CD4-positive, alpha-beta T cell (primary cell): ENCODE data around the gene CHM. TPM values are rescaled to one million over a fixed set of nuclear protein-coding genes. Genes with fewer than 3 reads are reported as not detected.
A peak's percentile ranks its signal among the peaks of the same experiment; 100 is the strongest.

ENCODE experiments used
- ATAC-seq: fragments of 200-7000 bp; cut with Tn5 transposase; one replicate; pipeline ENCODE4 v1.10.0; 2022; ENCODE audit warnings: mild to moderate bottlenecking; ENCODE audit not compliant: poor library complexity
- CTCF ChIA-PET: fragments of 350-600 bp; sonication (Branson Sonifier 250); formaldehyde crosslinking; loops from one replicate; lab custom pipeline; 2021; ENCODE audit warnings: antibody characterized with exemption, inconsistent platforms; lab: Charles Lee
- POLR2A ChIA-PET: fragments of 350-600 bp; sonication (Branson Sonifier 250); formaldehyde crosslinking; loops from one replicate; lab custom pipeline; 2021; ENCODE audit warnings: antibody characterized with exemption, inconsistent platforms; lab: Charles Lee
- DNase-seq, 14 experiments: peaks; one replicate each; pipeline ENCODE4 v3.0.0-alpha.2; 2013 to 2020; ENCODE audit warnings: mixed read lengths in 2 of 14
- H3K27ac ChIP-seq, 2 donors: one replicate each; pipeline versions ENCODE4 v1.5.1 to v1.7.0; 2013; ENCODE audit warnings: low read length in 2 of 2, low read depth in 1 of 2, mild to moderate bottlenecking in 1 of 2
- H3K27me3 ChIP-seq, 2 experiments: 1 replicate in 1 of 2; 2 replicates in 1 of 2; pipeline versions ENCODE4 v1.6.1 to v1.7.0; 2013; ENCODE audit warnings: low read length in 2 of 2, control low read depth in 1 of 2, mild to moderate bottlenecking in 1 of 2, moderate library complexity in 1 of 2; ENCODE audit not compliant: insufficient read depth in 2 of 2, control insufficient read depth in 1 of 2
- H3K36me3 ChIP-seq: one replicate; pipeline ENCODE4 v1.6.1; 2013; ENCODE audit warnings: low read length, control low read depth; ENCODE audit not compliant: insufficient read depth
- H3K4me1 ChIP-seq: one replicate; pipeline ENCODE4 v1.6.1; 2013; ENCODE audit warnings: low read length, control low read depth; ENCODE audit not compliant: insufficient read depth
- H3K4me3 ChIP-seq: one replicate; pipeline ENCODE4 v1.5.1; 2013; ENCODE audit warnings: mild to moderate bottlenecking, low read length, moderate library complexity
- H3K9me3 ChIP-seq, 2 experiments: 1 replicate in 1 of 2; 2 replicates in 1 of 2; pipeline versions ENCODE4 v1.6.1 to v1.7.0; 2013; ENCODE audit warnings: low read length in 2 of 2, mild to moderate bottlenecking in 2 of 2, control low read depth in 1 of 2, moderate library complexity in 1 of 2; ENCODE audit not compliant: control insufficient read depth in 1 of 2, insufficient read depth in 1 of 2
- H3K27ac Mint-ChIP-seq: one replicate; pipeline ENCODE4 v1.8.0; 2020; ENCODE audit warnings: mixed read lengths
- H3K27me3 Mint-ChIP-seq: one replicate; pipeline ENCODE4 v1.8.0; 2021; ENCODE audit warnings: mixed read lengths
- H3K36me3 Mint-ChIP-seq: one replicate; pipeline ENCODE4 v1.8.0; 2021; ENCODE audit warnings: low read depth, mixed read lengths
- H3K4me1 Mint-ChIP-seq: one replicate; pipeline ENCODE4 v1.8.0; 2021; ENCODE audit warnings: low read depth, mixed read lengths
- H3K4me3 Mint-ChIP-seq: one replicate; pipeline ENCODE4 v1.8.0; 2020; ENCODE audit warnings: mild to moderate bottlenecking, mixed read lengths
- H3K9me3 Mint-ChIP-seq: one replicate; pipeline ENCODE4 v1.8.0; 2020; ENCODE audit warnings: mixed read lengths
- intact Hi-C, 2 experiments: fragments of 100-400 bp; cut with DNase I in 1 of 2; cut with micrococcal nuclease in 1 of 2; formaldehyde crosslinking; loops; one replicate each; pipeline versions ENCODE4 v1.15.1 to v1.9.0; 2023 to 2025; cut with DNase I, micrococcal nuclease
- microRNA-seq: library from miRNA; unstranded; fragments of <30 nt; microRNA quantifications from one replicate; pipeline ENCODE4 v1.2.0, GENCODE V29; 2021; ENCODE audit warnings: borderline microRNAs expressed, borderline replicate concordance
- total RNA-seq, 174 experiments: library from RNA in 2 of 174; stranded (reverse) in 2 of 174; gene quantifications; one replicate each; pipeline ENCODE4 v1.2.3 and lab custom pipeline; 2021 to 2026
- TF ChIP-seq, protein P1 (sequence below): fragments of 200-600 bp; IDR thresholded peaks from one replicate; pipeline ENCODE4 v1.8.0; 2022; ENCODE audit warnings: antibody characterized with exemption, mild to moderate bottlenecking

The CHM gene
- total RNA-seq, 2 experiments from 2014 or later, result 5.1 to 6.3 TPM

DNA sequence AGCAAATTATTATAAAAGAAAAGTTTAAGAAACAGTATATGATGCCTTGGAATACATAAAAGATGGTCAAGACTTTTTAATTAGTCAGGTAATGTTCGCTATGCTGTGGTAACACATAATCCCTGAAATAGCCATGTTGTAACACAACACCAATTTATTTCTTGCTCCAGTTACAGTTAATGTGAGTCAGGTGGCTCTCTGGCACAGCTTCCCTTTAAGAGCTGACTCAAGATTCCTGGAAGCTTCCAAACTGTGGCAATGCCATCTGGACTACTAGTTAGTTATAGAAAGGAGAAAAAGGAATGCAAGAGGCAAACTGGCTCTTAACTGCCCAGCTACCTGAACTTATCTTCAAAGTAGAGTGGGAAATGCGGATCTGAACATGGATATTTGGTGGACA lies 210.5 kb downstream of the CHM start:
- intact Hi-C loops, result no loop called here
- no peaks in the 10 kb centered on the region for H3K36me3 Mint-ChIP-seq
- ChIA-PET POLR2A (no interaction called here), CTCF (no interaction called here)
- TF ChIP-seq, protein P1, sequence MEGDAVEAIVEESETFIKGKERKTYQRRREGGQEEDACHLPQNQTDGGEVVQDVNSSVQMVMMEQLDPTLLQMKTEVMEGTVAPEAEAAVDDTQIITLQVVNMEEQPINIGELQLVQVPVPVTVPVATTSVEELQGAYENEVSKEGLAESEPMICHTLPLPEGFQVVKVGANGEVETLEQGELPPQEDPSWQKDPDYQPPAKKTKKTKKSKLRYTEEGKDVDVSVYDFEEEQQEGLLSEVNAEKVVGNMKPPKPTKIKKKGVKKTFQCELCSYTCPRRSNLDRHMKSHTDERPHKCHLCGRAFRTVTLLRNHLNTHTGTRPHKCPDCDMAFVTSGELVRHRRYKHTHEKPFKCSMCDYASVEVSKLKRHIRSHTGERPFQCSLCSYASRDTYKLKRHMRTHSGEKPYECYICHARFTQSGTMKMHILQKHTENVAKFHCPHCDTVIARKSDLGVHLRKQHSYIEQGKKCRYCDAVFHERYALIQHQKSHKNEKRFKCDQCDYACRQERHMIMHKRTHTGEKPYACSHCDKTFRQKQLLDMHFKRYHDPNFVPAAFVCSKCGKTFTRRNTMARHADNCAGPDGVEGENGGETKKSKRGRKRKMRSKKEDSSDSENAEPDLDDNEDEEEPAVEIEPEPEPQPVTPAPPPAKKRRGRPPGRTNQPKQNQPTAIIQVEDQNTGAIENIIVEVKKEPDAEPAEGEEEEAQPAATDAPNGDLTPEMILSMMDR, result no peak
- no peak for DNase-seq
- H3K27ac Mint-ChIP-seq, result no peak overlapping the region
- no peaks in the 10 kb centered on the region for H3K9me3 Mint-ChIP-seq
- H3K27ac ChIP-seq, result no peak overlapping the region
- ATAC-seq, result no peak
- H3K4me1 ChIP-seq, result no peaks in the 10 kb centered on the region
- H3K4me1 Mint-ChIP-seq, result no peaks in the 10 kb centered on the region
- H3K27me3 Mint-ChIP-seq, result no peaks in the 10 kb centered on the region
- no peaks in the 10 kb centered on the region for H3K36me3 ChIP-seq
- H3K4me3 ChIP-seq, result no peak overlapping the region
- H3K4me3 Mint-ChIP-seq, result no peak overlapping the region
- H3K9me3 ChIP-seq, result peaks cover 0 to 8% of the 10 kb centered on the region in 2 experiments
- H3K27me3 ChIP-seq, result no peaks in the 10 kb centered on the region

DNA sequence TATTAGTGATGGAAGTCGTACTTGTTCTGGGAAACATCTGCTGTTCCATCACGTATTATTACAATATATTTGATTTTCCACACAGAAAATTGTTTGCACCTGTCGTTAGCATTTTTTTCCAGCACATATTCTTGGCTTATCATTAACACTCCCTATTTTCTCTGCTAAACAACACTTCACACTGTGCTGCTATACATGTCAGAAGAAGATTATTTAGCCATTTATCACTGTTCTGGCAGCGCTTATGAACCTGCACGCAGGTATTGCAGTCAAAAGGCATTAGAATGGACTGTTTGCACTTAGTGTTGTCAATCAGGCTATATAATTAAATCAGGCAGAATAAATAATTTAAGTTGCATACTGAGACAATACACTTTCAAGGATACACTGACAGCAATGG lies 218.6 kb downstream of the CHM start:
- Histone ChIP-seq H3K9me3 (no peaks in the 10 kb centered on the region), H3K4me1 (no peaks in the 10 kb centered on the region), H3K4me3 (no peak overlapping the region), H3K27me3 (no peaks in the 10 kb centered on the region), H3K27ac (no peak overlapping the region), H3K36me3 (no peaks in the 10 kb centered on the region)
- no peak overlapping the region for H3K27ac Mint-ChIP-seq
- no peaks in the 10 kb centered on the region for H3K36me3 Mint-ChIP-seq
- CTCF ChIA-PET, result no interaction called here
- POLR2A ChIA-PET, result no interaction called here
- TF ChIP-seq, protein P1, result no peak
- intact Hi-C loops, result no loop called here
- no peaks in the 10 kb centered on the region for H3K27me3 Mint-ChIP-seq
- no peak overlapping the region for H3K4me3 Mint-ChIP-seq
- DNase-seq (no peak), ATAC-seq (no peak)
- H3K9me3 Mint-ChIP-seq, result no peaks in the 10 kb centered on the region
- no peaks in the 10 kb centered on the region for H3K4me1 Mint-ChIP-seq

DNA sequence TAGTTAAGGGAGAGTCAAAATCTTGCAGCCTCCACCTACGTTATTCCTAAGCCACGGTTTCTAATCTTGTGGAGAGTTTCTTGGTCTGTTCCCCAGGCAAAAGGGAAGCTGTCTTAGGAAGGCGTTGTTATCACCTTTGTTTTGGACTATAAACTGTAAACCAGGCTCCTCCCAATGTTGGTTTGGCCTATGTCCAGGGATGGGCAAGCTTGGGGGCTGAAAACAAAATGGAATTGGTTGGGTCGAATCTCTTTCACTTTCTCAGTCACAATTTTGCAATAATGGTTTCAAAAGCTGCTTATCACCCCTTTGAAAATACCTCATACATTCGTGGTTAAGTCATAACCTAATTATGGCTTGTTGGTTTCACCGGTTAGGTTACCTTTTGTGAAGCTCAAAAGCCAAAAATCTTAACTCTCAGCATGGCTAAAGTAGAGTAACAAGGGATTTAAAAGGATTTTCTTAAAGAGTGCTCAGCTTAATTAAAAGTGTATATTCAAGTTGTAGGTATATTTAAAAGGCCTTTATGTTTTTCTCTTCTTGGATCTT lies 232.1 kb downstream of the CHM start:
- no peak for DNase-seq
- Mint-ChIP-seq H3K27me3 (no peaks in the 10 kb centered on the region), H3K4me3 (no peak overlapping the region), H3K4me1 (no peaks in the 10 kb centered on the region), H3K27ac (no peak overlapping the region), H3K36me3 (no peaks in the 10 kb centered on the region), H3K9me3 (peaks cover 5% of the 10 kb centered on the region)
- H3K4me3 ChIP-seq, result no peak overlapping the region
- no peaks in the 10 kb centered on the region for H3K36me3 ChIP-seq
- H3K27ac ChIP-seq, result no peak overlapping the region
- no peaks in the 10 kb centered on the region for H3K27me3 ChIP-seq
- ChIA-PET CTCF (no interaction called here), POLR2A (no interaction called here)
- TF ChIP-seq, protein P1, result no peak
- intact Hi-C loops, result no loop called here
- ATAC-seq, result no peak
- no peaks in the 10 kb centered on the region for H3K4me1 ChIP-seq
- H3K9me3 ChIP-seq, result peaks cover 0 to 14% of the 10 kb centered on the region in 2 experiments

Small RNAs within 50 kb of the gene (microRNA-seq; reads per million reads assigned to microRNA genes)
- gene MIR1321, result not detected
- gene MIR361, result 3,612 reads per million, percentile 93 among the genes with 10 or more reads in this experiment

Other genes starting within 250 kb of the CHM start
- not detected for gene DACH2, start 100.9 kb upstream of the CHM start, total RNA-seq